GM06990 (cell line): Measurements from ENCODE around the gene TBC1D3B.

Source experiments
- DNase-seq: peaks from one replicate; pipeline ENCODE4 v3.0.0-alpha.2; 2011; ENCODE audit not compliant: insufficient read length; ENCODE audit errors: extremely low read depth
- H3K27me3 ChIP-seq: replicated peaks from 2 replicates; pipeline ENCODE4 v1.6.0; 2011; ENCODE audit warnings: low read length; ENCODE audit not compliant: control insufficient read depth, insufficient read depth
- H3K36me3 ChIP-seq: 2 replicates; pipeline ENCODE4 v1.5.1; 2011; ENCODE audit warnings: low read length; ENCODE audit not compliant: control insufficient read depth, insufficient read depth
- H3K4me3 ChIP-seq: replicated peaks from 2 replicates; pipeline ENCODE4 v1.5.1; 2011; ENCODE audit warnings: low read depth, mild to moderate bottlenecking, control low read depth, low read length
- CTCF ChIP-seq: IDR thresholded peaks from 2 replicates; pipeline ENCODE4 v1.5.1; 2011; ENCODE audit warnings: low read length, control low read depth, mild to moderate bottlenecking, inconsistent platforms; ENCODE audit not compliant: insufficient read depth, poor library complexity, severe bottlenecking

The TBC1D3B gene

GRCh38 chr17:36142806-36143205, 33.6 kb downstream of the TBC1D3B start:
- no peak for DNase-seq
- H3K4me3 ChIP-seq = no peak overlapping the region
- H3K36me3 ChIP-seq = no peaks in the 10 kb centered on the region
- no peak for TF ChIP-seq CTCF
- no peaks in the 10 kb centered on the region for H3K27me3 ChIP-seq

DNA sequence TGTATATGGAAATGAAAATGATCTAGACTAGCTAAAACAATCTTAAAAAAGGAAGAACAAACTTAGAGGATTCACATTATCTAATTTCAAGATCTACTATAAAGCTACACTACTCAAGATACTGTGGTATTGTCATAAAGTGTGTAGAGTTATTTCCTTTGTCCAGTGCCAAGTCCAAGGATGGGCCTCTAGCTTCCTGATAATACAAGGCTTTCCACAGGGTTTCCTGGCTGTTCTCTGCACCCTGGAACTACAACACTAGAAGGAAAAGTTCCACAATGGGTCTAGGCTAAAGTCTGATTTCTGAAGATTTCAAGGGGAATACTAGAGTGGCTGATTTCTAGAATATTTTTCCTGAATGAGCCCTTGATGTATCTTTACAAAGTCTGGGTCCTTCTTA, 34.2 kb downstream of the TBC1D3B start:
- TF ChIP-seq CTCF = no peak
- Histone ChIP-seq H3K4me3 (no peak overlapping the region), H3K27me3 (no peaks in the 10 kb centered on the region), H3K36me3 (no peaks in the 10 kb centered on the region)
- no peak for DNase-seq

- no peaks in the 10 kb centered on the region for H3K36me3 ChIP-seq
- H3K4me3 ChIP-seq = no peak overlapping the region
- TF ChIP-seq CTCF = no peak
- DNase-seq = no peak
- no peaks in the 10 kb centered on the region for H3K27me3 ChIP-seq
Measured at GRCh38 chr17:36136439-36136838, 40.0 kb downstream of the TBC1D3B start.

DNA sequence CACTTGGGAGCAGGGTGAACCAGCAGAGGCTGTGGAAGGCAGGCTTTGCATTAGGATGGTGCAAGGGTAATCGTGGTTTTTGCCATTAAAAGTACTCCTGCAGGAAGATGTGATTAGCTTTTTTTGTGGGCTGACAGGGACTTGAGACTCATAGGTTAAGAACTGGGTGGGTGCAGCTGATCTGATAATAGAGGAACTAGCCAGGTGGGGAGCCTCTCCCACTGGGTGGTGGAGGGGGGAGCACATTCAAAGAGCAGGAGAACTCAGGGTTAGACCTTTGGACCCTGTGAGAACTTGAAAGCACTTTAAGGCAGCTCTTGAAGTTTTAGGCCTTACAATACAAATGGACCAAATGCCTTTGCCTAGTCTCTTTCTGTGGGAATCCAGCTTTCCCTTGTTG, 40.4 kb downstream of the TBC1D3B start:
- H3K4me3 ChIP-seq = no peak overlapping the region
- DNase-seq = no peak
- no peaks in the 10 kb centered on the region for H3K36me3 ChIP-seq
- no peaks in the 10 kb centered on the region for H3K27me3 ChIP-seq
- no peak for TF ChIP-seq CTCF

- H3K4me3 ChIP-seq = no peak overlapping the region
- DNase-seq = no peak
- no peak for TF ChIP-seq CTCF
- H3K36me3 ChIP-seq = no peaks in the 10 kb centered on the region
- no peaks in the 10 kb centered on the region for H3K27me3 ChIP-seq
Measured at GRCh38 chr17:36135465-36135864, 41.0 kb downstream of the TBC1D3B start.

- Histone ChIP-seq H3K4me3 (no peak overlapping the region), H3K27me3 (no peaks in the 10 kb centered on the region), H3K36me3 (no peaks in the 10 kb centered on the region)
- no peak for DNase-seq
- no peak for TF ChIP-seq CTCF
Measured at GRCh38 chr17:36133602-36134236, 42.7 kb downstream of the TBC1D3B start.
